Hypothalamus (tissue), 51 donors: ENCODE measurements around the gene CHST4.
"Not testable (repeated sequence)": the region's sequence is repeated elsewhere in the genome, so short reads cannot be mapped to it uniquely, and the experiment has no call there.

Experiments used
- DNase-seq, 51 donors: peaks; one replicate each; lab custom pipeline; 2025; lab: John Stamatoyannopoulos, UW

Gene CHST4

DNA sequence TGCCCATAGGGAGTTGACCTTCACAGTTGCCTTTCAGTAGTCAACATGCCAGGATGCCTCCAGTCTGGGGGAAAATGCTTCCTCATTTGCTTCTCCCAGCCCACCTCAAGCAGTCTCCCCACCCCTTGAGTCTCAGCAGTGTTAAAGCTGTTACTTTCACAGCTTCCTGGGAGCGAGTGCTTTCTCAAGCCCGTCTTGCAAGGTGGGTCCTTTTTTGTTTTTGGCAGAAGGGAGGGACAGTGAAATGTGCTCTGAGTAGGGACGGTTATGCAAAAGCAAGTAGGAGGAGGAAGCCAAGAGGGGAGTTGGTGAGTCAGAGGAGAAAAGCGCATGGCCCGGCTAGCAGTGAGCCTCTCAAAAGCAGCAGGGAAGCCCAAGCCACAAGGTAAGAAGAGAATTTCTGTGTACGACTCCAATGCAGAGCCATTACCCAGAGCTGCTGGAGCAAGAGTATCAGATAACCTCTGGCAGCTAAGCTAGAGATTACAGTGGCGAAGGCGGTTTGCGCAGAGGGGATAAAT lies at the start of gene CHST4:
Gene CHST4 (plus strand): TSS at position 316 of the 521 bp plus-strand sequence. CDS start 10,252 bp downstream, outside the sequence.
- DNase-seq = peak in 1 of 51 donors; percentile 35

DNA sequence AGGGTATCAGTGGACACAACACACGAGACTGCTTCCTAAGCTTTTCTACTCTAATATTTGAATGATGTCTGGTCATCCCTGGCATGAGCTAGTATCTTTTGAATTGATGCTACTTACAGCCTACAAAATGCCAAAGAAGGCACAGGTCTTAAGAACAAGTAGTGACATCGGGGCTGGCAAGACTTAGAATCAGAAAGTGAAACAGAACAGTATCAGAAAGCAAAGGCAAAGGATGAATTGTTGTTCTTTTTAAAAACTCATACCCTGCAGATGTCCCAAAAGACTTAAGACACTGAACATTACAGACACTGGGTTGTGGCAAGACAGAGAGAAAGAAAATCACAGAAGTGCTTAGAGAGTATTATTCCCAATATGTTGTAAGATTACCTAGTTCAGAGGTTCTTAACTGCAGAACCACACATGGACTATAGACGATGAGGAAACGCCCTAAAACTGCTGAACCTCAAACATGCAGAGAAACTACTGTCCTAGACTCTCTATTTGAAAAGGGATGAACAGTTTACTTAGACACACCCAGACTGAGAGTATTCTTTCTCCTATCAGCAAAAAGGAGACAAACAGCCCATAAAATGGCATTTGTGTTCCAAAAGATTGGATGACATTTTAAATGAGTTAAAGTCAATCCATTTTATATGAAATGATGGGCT lies 49.6 kb upstream of the CHST4 start:
- no peak for DNase-seq

DNA sequence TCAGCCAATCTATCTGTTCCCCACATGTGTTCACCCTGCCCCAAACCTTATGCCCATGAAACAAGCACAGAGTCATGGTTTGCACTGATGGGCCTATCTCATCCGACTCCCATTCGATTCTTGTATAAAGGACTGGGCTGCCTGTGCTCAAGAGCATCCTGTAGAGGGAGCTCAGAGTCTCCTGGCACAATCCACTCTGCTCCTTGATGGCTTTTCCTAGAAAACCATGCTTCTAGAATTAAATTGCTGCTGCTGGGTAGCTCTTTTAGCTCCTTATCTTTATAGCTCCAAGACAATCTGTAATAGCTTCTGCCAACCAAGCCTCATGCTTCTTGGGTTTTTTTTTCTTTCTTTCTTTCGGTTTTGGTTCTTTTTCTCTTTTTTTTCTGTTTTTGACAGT lies 46.8 kb upstream of the CHST4 start:
- peak in 5 of 51 donors; percentile 1 to 13 (median 2) for DNase-seq

DNA sequence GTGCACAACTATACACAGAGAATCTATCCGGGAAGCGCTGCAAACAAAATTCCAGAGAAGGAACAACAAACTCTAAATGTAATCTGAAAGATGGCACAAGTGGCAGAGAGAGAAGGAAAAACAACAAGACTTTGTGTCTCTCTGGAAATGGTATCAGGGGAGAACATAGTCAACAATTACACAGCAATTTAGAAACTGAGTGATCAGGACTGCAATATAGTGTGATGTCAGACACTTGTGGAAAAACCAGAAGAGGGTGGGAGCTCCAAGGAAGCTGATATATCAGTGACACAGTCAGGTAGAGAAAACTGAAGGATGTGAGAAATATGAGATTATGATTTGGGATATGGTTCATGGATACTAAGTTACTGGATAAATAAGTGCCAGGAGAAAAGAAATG lies 45.3 kb upstream of the CHST4 start:
- no peak for DNase-seq

DNA sequence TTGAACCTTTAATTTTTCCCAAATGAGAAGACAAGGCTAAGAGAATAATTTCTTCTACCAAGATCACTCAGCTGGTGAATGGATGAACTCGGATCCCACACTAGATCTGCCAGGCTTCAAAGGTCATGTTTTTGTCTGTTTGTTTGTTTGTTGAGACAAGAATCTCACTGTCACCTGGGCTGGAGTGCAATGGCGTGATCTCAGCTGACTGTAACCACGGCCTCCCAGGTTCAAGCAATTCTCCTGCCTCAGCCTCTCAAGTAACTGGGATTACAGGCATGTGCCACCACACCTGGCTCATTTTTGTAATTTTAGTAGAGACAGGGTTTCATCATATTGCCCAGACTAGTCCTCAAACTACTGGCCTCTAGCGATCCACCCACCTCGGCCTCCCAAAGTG lies 43.7 kb upstream of the CHST4 start:
- DNase-seq = no peak

DNA sequence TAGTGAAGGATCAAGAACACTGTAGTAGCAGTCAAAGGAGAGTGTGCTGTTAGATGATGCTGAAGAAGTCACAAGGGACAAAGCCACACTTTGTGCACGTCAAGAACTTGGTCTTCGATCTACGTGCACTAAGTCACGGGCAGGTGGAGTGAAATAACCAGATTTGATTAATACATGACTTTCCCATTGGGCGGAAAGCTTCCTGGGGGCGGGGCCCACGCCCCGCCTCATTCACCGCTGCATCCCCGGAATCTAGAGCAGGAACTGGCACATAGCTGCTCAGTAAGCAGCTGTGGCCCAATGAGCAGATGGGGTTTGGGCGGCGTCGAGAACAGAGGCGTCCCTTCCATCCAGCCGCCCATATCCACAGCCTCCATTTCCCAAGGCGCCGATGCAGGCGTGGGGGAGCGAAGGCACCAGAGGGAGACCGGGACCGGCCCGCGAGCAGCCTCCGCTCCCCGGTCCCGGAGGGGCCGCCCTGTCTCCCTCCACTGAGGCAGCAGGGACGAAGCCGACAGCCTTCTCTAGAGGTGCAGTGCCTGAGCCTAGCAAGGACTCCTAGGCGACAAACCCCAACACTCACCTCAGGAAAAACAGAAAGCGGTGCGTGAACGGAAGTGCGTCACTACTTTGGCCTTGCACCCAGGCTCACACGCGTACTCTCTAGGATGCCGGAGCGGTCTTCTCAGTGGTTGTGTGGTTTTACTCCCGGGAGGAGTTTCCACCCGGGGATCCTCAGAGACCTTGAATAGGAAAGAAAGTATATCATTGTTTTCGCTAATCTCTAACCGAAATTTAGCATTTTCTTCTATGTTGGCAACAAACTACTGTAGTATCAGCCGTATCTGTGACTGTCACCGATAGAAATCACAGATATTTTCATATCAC lies 42.0 kb upstream of the CHST4 start:
- DNase-seq = peak; percentile 35 to 94 (median 81)

DNA sequence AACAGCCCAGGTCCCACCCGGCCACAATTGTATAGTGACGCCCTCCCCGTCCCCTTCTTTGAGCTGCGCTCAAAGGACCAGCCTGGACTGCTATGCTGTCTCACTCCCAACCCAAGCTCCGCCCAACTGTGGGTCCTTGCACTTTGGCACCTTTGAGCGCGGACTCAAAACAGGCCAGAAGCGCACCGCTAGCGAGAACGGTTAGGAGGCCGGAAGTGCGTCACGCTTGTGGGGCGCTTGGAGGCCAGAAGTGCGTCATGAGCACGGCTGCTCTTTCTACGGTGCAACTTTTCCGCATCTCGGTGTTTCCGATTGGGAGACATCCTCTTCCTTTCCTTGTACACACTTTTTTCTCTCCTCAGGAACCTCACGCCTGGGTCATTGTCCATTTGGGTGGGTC lies 37.1 kb upstream of the CHST4 start, which contains the start of gene ZNF19:
Gene ZNF19 (minus strand): TSS at position 203 of the 400 bp plus-strand sequence. CDS start 7,210 bp downstream, outside the sequence.
- DNase-seq = no peak

DNA sequence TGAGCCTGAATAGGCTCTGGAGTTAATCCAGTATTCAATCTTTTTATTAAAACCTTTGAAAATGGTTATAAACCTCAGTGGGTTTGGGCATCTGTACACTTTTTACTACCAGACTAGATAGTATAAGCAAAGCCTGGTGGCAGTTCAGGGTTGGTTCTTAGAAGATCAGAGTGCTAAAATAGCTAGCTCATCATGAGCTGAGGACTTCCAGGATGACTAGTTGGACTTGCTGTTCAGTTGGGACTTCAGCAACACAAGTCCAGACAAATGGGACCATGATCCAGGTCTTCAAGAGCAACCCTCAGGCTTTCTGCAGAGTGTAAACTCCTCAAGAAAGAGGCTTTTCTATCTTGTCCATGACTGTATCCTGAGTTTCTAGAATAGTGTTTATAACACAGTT lies 35.9 kb upstream of the CHST4 start:
- DNase-seq = no peak

DNA sequence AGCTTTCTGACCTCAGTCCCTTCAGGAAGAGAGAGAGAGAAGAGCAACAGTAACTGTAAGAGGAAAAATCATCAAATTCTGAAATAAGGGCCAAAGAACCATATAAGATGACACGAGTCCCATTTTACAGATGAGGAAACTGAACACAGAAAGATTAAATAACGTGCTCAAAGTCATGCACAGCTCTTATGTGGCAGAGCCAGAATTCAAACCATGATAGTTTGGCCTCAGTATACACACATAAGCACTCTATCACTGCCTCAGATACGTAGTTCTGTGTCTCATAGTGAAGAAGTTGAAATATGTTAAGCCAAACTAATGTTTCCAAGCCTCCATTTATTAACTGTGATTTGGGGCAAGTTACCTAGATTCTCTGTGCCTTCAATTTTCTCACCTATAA lies 35.2 kb upstream of the CHST4 start:
- DNase-seq = no peak

DNA sequence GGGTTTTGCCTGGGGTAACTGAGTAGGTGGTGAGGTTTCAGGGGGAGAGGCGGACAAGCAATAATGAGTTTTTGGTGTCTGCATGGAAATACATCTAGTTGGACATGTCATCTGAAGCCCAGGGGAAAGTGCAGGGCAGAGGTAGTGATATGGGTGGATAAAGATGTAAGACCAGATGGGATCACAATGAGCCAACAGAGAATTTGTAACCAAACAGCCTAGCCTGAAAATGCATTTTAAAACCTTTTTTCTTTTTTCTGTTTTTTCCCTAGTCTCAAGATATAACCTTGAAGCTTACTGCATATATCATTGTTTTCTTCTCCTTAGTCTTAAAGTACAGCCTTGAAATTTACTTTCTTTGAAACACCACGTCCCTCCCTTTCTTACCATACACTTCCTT lies 33.4 kb upstream of the CHST4 start:
- no peak for DNase-seq

DNA sequence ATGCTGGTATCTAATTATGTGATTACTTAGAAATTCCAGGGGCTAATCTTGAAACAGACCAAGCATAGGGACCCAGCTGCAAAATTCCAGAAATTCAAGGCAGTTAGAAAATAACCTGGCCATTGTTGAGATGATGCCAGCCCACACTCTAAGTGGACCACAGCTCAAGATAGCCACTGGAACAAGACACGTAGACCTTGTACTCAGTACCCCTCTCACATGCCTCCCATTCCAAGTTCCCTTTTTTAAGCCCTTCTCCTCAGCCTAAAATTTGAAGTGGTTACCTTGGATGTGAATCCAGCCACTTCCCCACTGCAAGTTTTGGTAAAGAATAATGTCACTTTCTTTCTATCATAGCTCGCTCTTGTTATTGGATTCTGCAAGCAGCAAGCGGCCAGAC lies 33.0 kb upstream of the CHST4 start:
- no peak for DNase-seq

DNA sequence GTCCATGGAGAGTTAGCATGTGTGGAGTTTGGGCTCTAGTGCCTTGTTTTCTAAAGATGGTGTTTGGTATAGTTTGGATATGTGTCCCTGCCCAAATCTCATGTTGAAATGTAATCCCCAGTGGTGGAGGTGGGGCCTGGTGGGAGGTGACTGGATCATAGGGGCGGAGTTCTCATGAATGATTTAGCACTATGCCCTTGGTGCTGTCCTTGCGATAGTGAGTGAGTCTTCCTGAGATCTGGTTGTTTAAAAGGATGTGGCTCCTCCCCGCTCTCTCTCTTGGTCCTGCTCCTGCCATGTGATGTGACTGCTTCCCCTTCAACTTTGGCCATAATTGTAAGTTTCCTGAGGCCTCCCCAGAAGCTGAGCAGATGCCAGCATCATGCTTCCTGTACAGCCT lies 28.2 kb upstream of the CHST4 start:
- DNase-seq = no peak

DNA sequence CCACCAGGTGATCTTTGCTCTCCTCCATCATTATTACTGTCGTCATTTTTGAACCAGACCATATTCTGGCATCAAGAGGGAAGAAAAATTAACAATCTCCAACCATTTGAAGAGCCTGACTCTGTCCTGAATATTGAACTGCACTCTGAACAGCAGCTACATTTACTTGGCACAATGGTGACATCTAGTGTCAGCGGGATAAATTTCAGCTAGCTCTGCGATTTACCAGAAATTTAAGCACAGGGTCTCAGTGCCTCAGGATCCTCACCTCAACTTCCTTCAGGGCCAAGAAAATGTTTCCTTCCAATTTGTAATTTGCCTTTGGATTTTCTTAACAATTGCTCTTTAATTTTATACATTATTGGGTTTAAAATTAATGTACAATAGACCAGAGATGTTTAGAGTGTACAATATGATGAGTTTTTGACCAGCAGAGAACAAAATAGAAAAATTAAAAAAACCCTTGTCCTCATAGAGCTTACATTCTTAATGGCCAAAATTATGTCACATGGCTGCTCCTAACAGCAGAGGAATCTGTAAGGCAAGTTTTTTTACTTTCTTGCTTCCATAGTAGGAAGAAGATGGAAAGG lies 26.4 kb upstream of the CHST4 start:
- peak in 13 of 51 donors; percentile 1 to 39 (median 12) for DNase-seq

DNA sequence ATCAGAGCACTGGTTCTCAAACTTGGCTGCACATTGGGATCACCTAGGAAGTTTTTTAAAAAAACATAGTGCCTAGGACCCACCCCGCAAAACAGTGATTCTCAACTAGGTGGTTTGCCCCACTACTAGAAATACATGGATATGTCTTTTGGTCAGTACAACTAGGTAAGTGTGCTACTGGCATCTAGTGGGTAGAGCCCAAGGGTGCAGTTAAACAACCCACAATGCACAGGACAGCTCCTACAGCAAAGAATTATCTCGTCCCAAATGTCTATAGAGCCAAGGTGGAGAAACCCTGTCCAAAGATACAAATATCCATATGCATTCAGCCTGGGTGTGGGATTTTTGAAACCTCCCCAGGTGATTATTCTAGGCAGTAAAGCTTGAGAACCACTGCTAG lies 25.3 kb upstream of the CHST4 start:
- no peak for DNase-seq

DNA sequence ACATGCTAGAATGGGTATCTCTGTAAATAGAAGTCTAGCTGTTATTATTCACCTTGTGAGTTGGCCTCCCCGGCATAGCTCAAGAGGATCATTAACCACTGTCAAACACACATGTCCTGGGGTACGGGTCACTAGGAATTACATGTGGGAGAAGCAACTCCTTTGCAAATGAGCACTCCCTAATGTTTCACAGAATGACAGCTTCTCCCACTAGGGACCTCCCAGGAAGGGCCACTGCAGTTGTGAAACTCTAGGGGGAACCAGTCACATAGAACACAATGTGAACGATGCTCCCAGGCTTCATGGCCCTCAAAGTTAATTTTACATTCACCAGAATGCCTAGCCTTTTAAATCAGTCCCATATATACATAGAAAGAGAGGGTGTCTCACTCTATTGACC lies 24.7 kb upstream of the CHST4 start:
- no peak for DNase-seq

DNA sequence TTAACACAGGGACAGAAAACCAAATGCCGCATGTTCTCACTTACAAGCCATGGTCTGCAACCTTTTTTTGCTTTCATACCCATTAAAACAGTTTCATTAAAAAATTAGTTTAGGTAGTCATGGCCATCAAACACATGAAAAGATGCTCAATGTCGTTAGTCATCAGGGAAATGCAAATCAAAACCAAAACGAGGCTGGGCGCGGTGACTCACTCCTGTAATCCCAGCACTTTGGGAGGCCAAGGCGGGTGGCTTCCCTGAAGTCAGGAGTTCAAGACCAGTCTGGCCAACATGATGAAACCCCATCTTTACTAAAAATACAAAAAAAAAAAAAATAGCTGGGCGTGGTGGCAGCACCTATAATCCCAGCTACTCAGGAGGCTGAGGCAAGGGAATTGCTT lies 22.2 kb upstream of the CHST4 start:
- not testable (repeated sequence) for DNase-seq

DNA sequence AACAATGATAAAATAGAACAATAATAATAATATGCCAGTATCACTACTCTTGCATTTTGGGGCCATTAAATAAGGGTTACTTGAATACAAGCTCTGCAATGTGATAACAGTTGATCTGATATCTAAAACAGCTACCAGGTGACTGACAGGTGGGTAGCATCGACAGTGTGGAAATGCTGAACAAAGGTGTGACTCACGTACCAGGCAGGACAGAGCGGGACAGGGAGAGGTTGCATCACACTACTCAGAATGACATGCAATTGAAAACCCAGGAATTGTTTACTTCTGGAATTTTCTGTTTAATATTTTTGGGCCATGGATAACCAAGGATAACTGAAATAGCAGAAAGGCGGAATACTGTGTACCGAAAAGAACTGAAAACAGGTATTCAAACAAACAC lies 21.3 kb upstream of the CHST4 start:
- no peak for DNase-seq

DNA sequence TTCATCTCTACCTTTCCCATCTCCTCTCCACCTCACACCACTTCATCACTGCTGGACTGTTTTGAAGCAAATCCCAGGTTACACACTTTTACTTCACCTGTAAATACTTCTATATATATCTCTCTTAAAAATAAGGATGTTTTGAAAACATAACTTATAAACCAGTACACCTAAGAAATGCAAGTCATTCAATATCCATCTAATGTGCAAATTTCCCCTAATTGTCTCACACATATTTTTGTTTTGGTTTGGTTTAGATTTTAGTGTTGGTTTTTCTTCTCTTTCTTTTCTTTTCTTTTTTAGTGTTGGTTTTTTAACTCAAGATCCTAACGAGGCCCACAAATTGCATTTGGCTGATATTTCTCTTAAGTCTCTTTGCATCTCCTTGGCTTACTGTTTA lies 19.2 kb upstream of the CHST4 start:
- no peak for DNase-seq

DNA sequence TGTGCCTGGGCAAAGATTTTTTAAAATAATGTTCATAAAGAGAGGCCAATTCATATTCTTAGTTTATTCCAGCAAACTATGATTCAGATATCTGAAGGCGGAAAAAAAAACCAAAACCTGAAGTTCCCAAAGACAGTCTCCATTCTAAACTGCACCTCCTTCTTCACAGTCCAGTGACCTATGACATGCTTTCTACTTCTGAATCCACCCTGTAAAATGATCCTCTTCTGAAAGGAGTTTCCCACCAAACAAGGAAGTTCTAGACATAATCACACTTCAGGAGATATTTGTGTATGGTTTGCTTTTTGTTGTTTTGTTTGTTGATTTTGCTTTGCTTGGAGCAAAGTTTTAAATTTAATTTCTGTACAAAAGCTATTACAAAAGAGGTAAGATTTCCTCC lies 12.9 kb upstream of the CHST4 start:
- no peak for DNase-seq

DNA sequence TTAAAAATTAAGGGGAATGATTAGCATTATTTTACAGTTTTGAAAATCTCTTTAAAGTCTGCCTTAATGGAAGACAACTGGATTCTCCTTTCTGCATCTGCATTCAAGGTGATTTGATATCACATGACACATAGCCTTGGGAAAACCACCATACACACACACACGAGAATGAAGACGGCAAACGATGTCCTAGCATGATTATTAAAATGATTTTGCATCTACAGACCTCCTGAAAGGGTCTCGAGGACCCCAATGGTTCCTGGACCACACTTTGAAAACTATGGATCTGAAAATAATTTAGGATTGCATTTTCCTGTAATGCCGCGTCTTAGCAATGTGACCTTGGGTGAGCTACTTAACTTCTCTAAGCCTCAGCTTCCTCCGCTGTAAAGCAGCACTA lies 11.8 kb upstream of the CHST4 start:
- no peak for DNase-seq

DNA sequence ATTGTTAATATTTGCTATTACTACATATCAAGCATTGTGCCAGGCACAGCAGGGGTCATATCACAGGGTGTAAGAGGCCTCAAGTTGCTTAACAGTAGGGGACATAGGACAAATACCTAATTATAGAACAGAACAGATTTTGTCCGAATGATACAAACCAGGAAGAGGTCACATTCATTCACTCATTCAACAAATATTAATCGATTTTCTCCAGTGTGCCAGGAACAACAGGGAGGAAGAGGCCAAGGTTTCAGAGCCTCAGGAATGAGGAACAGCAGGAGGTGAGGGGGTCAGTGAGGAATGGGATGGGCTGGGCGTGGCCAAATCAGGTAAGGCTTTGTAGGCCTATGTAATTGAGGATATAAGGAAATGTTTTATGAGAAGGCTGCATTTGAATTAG lies 11.2 kb upstream of the CHST4 start:
- DNase-seq = no peak
